ENCODE measurements around the gene LAMC1.
A peak's percentile ranks its signal among the peaks of the same experiment; 100 is the strongest.
"Not testable (repeated sequence)": the region's sequence is repeated elsewhere in the genome, so short reads cannot be mapped to it uniquely, and the experiment has no call there.

LAMC1 gene

DNA sequence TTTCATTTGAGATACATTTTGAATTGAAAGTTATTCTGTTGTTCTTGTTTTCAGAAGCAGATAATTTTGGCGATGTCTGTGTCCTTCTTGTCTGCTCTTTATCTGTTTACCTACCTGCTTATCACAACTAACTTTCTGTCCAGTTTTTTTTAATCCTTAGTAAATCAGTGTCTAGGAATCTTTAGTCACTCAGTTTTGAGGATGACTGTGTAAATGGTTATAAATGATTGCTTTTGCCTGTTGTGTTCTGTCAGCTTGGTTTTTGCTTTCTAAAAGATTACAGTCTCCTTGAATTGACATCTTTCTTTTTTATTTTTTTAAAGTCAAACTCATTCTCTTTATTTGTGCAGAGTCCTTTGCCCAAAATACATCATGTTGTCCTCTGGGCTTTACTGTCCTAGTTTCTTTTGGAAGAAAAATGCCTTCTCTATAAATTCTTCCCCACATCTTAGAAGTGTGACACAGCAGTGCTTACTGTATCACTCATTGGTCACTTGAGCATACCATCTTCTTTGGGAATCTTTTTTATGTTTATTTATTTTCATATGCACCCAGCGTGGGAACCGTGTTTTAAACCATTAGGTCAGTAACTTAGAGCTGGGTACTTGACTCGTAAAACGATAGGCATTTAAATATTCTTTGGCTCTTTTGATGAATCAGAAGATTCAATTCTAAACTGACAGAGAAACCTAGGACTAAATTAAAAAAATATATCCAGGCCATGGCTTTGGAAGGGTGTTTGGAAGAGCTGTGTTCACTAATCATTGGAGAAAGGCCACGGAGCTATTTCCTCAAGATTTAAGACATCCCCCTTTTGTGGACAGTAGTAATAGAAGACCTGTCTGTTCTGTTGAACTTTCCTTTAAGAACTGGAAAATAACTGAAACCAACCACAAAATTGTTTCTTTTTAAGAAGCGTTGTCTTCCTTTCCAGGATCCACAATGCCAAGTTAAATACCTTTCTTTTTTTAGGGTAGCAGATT, 20.9 kb downstream of the LAMC1 start:
- no peak for DNase-seq

DNA sequence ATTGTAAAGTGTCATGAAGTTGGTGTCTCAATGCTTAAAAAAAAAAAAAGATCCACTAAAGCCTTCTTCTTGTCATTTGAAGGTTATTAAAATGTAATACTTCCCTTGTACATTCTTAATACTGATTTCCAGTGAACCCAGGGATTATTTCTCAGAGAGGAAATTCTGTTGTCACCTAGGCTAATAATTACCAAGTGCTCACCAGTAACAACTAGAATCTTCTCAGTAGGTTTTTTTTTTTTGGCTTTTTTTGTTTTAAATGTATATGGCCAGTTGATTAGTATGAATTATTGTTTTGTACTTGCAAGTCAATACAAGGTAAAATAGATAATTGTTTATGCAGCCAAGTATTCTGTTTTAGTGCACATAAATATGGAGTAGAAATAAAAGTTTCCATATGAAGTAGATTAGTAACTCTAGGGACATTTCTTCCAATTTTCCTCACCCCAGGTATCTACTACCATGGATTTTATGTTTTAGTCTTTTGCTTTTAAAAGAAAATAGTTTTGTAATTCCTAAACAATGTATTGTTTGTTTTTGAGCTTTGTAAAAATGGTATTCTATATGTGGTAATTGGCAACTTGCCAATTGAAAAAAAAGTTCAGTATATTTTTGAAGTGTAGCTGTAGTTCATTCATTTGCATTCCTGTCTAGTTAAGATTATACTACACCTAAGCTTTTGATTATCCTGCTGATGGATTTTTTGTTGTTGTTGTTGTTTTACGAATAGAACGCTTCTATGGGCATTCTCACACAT, 21.9 kb downstream of the LAMC1 start:
- no peak for DNase-seq

DNA sequence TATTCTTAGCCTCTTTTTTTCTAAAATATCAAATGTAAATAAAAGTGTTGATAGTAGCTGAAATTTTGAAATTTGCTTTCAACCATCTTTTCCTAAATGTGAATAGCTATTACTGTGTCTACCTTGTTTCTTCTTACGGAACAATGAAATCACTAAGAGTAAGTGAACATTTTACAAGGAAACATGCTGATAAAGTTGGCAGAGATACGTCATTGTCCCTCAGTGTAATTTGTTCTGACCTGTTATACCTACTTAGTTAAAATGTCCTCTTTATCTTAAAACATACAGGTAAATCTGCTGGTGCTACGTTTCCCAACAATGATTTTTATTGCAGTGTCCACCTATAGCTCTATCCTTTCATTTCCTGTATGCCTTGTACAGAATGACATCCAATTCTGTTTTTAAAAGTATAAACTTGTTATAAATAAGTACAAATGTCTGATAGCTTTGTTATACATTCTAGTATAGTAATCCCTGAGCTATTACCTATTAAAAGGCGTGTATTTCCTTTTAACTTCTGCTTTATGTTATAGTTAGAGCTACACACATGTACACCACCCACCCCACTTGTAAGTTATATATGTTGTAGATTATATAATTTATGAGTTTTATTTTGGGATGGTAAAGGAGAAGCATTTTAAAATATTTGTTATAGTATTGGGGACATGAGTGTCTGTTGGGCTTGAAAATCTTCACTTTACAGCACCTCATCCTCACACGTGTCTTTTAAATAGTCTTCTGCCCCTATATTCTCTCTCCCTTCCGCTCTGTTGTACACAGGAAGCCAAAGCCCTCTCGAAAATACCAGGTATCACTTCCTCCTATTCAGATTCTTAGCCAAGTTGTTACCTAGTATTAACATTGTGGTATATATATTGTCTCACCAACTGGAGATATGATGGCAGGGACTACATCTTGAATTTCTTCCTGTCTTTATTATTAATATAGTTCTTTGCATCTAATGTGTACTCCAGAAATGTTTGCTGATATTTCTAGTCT, 25.2 kb downstream of the LAMC1 start:
- DNase-seq, result no peak

DNA sequence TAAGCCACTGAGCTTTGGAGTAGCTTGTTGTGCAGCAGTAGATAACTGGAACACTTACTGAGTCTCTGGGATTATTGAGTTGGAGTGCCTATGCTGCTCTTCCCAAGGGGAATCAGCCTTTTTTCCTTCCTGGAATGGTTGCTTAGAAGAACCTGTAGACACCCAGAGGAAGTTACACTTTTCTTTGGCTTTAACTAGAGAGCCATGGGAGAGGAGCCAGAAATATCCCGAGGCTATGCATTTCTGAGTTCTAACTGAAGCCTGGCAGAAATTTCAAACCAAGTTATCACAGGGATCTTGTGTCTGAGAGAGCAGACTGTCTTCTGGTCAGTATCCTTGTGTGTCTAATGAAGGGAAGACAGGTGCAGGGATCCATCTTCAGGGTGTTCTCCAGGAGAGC, 28.3 kb downstream of the LAMC1 start:
- DNase-seq, result no peak

DNA sequence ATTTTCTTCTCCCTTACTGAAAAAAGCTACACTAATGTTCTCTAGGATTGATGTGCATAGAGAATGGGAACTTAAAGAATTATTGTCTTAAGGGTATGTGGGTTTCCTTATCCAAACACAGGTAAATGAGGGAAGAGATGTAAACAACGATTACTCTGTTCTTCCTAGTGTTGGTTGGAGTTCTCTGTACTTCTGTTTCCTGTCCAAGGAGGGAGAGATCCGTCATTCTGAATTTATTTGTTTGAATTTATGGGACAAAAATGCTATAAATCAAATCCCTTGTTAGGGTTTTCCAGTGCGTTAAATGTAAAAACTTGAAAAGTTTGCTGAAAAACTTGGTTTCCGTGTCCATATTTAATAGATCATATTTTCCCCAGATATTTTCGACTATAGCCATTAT, 29.6 kb downstream of the LAMC1 start:
- no peak for DNase-seq

DNA sequence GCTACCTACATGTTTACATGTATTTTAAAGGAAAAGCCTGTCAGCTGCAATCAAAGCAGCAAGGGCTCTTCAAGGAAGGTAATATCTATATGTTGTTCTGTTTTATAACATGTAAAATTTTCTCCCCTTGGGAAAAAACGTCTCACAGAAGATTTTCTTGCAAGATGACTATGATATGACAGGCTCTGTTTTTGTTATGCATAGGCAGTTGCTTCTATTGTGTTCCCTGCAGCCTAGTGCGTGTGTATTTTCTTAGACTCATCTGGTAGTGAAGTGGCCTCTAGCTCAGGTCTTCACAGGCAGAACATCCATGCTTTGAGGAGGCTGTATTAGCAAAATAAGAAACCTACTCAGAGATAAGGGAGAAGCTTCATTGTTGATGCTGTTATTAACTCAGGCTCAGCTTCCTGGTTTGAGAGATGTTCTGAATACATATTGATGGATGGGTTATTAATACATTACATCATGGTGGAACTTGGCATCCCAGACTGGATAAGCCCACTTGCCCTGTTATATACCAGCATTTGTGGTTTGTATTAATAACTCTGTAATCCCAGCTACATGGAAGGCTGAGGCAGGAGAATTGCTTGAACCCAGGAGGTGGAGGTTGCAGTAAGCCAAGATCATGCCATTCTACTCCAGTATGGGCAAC, 35.8 kb downstream of the LAMC1 start:
- DNase-seq, result no peak

DNA sequence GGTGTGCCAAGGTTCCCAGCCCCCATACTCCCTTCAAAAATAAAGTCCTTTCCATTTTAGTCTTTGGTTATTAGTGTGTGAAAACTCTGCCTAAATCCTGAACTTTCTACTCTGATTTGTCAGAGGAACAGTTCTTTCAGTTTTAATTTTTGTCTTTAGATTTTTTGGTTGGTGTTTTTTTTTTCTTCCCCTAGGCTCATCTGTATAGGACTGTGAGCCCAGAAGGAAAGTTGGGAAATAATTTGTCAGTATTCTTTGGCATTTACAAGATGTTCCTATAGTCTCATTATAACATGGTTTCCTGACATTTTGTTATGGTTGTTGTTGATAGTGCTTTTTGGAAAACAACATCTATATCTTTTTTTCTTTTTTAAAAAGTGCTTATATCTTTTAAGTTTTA, 38.0 kb downstream of the LAMC1 start:
- no peak for DNase-seq

DNA sequence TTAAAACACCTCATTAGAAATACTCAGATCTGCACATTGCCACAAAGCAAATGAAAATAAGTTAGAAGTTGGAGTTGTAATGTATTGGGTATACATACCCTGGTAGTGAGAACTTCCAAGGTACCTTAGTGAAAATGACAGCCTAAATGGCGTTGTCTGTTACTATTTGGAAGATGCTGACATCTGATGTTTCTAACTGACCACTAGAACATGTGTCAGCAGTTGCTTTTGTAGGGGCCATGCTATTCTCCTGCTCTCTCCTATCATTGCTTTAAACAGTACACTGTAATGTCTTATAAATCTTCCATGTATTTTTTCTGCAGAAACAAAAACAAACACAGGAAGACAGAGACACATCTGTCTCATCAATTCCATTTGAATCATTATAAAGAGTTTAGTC, 40.1 kb downstream of the LAMC1 start:
- no peak for DNase-seq

DNA sequence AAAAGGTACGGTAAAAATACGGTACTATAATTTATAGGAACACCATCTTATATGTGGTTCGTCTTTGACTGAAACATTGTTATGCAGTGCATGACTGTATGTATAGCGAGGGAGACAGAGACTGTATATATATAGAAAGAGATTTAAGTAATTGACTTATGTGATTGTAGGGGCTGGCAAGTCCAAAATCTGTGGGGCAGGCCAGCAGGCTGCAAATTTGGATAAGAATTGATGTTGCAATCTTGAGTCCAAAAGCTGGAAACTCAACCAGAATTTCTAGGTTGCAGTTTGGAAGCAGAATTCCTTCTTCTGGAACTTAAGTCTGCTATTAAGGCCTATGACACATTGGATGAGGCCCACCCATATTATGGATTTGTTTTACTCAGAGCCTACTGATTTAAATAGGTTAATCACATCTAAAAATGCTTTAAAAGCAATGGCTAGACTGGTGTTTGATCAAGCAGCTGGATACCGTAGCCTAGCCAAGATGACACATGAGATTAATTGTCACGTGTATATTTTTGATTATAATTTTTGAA, 42.0 kb downstream of the LAMC1 start:
- no peak for DNase-seq

DNA sequence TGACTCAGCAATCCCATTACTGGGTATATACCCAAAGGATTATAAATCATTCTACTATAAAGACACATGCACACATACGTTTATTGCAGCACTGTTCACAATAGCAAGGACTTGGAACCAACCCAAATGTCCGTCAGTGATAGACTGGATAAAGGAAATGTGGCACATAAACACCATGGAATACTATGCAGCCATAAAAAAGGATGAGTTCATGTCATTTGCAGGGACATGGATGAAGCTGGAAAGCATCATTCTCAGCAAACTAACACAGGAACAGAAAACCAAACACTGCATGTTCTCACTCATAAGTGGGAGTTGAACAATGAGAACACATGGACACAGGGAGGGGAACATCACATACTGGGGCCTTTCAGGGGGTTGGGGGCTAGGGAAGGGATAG, 43.2 kb downstream of the LAMC1 start:
- DNase-seq, result not testable (repeated sequence)

DNA sequence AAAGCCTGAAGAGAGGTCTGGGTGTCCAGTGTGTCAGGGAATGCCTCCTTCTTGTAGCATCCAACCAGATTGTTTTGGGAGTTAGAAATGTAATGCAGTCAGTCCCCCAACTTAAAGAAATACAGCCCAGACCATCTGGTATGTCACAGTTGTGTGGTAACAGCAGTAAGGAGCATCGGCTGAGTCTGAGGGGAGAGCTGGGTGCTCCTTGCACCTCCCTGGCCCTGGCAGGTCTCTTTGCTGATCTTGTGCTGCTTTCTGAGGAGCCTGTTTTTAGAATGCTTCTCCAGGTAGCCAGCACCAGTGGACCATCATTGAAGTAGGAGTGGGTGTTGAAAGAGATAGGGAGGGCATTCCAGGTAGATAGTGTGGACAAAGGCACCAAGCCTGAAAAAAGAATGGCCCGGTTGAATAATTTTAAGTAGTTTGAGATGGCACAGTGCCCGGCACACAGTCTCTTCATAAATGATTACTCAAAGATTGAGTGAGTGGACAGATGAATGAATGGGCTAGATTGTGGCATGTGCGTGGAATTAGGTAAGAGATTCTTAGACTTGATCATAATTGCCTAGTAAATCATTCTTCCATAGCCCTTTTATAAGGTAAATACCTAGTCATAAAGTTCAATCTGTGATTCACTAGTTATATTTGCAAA, 46.5 kb downstream of the LAMC1 start:
- DNase-seq, result peak; percentile 43

DNA sequence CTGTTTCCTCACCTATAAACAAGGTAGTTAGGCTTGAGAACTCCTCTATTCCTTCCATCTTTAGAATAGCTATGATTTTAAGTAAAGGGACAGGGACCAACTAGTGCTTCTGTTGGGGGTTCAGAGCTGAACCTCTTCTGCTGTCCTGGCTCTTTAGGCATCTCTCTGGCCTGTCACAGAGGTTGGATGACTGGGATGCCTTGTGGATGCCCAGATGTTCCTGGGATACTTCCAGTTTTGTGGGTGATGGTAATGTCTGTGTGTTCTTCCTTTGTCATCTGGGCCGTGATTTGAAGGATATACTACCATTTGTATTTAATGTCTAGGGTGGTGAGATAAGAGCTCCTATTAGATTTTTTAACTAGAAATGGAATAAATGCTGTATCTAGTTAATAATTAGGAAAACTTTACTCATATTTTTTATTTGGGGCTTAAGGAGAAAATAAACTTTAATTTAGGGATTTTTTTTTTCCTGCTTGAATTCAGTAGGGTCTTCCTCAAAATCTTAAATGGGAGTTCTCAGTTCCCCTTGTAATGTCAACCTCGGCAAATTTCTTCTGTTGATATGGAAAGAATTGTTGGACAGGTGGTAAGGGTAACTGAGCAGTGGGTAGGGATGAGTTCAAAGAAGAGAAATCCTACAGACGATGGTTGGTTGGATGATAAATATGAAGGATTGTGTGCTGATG, 47.2 kb downstream of the LAMC1 start:
- DNase-seq, result no peak

DNA sequence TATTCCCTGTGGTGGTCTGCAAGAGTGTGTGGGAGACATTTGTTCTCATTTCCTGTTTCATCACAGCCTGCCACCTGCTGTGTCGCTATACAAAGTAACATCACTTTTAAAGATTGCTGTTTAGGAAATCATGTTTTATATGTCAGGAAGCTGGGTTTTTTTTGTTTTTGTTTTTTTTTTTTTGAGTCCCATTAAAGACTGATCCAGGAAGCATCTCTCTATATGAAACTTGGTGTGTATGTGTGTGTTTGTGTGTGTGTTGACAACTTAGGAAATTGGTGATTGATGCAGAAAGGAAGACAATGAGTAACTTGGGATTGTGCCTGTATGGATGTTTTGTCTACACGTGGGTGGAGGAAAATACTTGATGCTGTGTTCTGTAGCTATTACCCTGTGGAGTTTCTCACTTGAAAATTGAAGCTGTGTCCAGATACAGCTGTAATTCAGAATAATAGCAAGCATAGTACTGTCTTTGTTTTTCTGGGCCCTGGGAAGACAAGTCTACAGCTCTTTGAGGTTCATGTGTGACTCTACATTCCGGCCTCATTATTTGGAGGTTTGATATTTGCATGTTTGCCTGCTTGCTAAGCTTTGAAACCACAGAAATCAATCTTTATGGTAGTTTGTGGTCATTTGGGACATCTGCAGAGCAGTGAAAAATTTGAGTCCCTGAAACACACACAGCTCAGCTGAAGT, 47.9 kb downstream of the LAMC1 start:
- no peak for DNase-seq

DNA sequence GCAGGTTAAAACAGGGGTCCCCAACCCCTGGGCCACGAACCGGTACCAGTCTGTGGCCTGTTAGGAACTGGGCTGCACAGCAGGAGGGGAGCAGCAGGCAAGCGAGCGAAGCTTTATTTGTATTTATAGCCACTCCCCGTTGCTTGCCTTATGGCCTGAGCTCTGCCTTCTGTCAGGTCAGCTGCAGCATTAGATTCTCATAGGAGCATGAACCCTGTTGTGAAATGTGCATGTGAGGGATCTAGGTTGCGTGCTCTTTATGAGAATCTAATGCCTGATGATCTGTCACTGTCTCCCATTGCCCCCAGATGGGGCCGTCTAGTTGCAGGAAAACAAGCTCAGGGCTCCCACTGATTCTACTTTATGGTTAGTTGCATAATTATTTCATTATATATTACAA, 49.4 kb downstream of the LAMC1 start:
- not testable (repeated sequence) for DNase-seq

DNA sequence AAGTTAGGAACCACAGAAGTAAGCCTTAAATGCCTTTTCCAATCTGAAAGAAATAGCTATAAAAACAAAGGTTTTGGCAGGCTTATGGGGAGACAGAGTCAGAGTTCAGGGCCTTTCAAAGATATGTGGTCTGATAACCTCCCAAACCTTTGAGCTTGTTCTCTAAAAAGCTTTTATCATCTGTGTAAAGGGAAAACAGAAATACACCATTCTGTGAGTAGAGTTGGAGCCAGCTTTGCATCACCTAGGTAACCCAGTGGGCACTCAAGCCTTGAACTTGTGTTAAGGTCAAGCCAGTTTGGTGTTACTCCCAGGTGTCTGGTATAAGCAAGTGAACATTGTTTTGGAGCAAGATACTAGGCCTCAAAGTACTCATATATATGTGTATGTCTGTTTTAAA, 50.1 kb downstream of the LAMC1 start:
- peak; percentile 7 for DNase-seq

DNA sequence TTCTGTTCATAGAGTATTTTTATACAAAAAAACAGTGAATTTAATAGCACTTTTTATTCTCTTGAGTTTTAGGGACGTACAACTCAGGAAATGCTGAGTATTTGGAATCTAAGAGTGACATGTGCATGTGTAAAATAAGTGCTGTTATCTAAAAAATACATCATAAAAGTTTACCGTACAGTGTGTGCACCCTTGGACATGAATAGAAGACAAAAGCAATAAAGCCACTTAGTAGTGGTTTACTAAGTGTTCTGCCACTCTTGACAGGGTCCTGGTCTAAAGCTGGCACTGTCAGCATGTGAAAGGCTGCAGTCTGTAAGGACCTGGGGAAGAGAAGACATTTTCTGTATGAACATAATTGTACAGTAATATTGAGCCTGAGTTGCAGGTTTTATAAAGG, 51.0 kb downstream of the LAMC1 start:
- no peak for DNase-seq

DNA sequence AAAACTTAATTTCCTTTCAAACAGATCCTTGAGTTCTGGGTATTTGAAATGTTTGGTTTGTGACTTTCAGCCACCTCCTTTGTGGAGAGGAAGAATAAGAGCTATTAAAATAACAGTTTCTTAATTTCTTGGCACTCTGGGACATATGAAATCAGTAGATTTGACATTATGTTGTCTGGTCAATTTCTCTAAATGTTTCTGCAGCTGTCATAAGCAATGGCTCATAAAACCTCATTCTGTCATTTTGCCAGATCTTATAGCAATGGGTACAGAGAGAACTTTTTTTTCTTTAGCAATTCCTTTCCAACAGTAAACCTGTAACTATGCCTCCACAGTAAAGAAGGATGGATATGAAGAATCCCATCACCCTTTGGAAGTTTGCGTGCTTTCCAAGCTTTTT, 52.6 kb downstream of the LAMC1 start:
- no peak for DNase-seq

DNA sequence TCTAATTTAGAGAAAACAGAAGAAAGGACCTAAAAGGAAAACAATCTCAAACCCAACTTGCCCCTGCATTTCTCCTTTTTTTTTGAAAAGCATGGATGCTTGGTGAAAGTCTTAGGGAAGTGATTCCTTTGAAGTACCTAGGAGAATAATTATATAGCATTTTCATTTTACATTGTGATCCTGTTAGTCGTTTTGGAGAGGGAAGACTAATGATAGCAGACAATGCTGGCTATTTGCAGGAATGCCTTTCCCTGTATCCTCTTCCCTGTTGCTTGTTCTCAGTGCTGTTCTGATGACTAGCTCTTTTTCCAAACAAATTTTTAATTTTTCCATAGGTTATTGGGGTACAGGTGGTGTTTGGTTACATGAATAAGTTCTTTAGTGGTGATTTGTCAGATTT, 53.9 kb downstream of the LAMC1 start:
- DNase-seq, result no peak

DNA sequence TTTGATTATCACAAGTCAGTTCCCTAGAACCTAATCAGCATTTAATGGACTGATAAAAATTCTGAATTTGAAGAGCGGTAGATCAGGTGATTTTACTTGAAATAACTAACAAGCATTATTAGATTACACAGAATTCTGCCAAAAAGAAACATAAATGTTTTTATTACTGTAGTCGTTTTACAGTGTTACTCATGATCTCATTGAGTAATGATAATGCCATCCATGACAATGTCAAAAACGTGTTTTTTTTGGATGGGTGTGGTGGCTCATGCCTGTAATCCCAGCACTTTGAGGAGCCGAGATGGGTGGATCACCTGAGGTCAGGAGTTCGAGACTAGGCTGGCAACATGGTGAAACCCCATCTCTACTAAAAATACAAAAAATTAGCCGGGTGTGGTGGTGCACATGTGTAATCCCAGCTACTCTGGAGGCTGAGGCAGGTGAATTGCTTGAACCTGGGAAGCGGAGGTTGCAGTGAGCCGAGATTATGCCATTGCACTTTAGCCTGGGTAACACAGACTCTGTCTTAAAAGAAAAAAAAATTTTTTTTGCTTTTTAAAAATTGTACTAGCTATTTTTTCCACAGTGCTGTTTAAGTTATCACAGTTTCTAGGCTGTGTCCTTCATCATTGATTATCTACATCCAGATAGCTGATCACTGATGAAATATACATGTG, 56.6 kb downstream of the LAMC1 start:
- no peak for DNase-seq

DNA sequence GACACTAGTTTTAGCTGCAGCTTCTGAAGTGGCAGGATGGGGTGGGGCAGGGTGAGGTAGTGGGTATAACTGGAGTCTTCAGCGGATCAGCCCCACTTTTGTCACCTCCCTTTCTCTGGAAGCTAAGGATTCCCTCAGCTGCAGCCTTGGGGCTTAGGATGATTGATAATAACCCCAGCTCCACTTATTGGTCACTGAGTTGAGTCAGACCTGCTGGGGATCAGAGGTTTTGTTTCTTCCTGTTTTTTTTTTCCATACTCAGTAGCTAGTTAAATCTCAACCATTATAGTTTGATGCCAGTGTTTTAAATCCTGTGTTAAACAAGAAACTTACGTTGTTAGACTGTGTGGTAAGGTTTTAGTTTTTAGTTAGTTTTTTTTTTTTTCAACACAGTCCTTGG, 57.2 kb downstream of the LAMC1 start:
- DNase-seq, result no peak
